OCI-LY3 (cell line): ENCODE results near the gene SERPINB3.

Experiments used
- H2AFZ ChIP-seq: fragments of 200-600, 300-600 bp; shearing (Covaris generic); 2 replicates; pipeline ENCODE4 v1.6.0; 2014; ENCODE audit warnings: antibody characterized with exemption, low read depth, low read length
- H3K27ac ChIP-seq: fragments of 200-600, 300-600 bp; sonication (generic); 2 replicates; pipeline ENCODE4 v1.5.1; 2014; ENCODE audit warnings: mild to moderate bottlenecking, low read length, moderate library complexity, mixed read lengths
- H3K27me3 ChIP-seq: fragments of 200-600, 300-600 bp; sonication (generic); 2 replicates; pipeline ENCODE4 v1.6.1; 2014; ENCODE audit warnings: low read depth, low read length, mixed read lengths
- H3K36me3 ChIP-seq: fragments of 200-600, 300-600 bp; sonication (generic); replicated peaks from 2 replicates; pipeline ENCODE3; 2014; ENCODE audit warnings: low read depth, low read length, mixed read lengths
- H3K4me1 ChIP-seq: fragments of 300-600, 200-600 bp; sonication (generic); 2 replicates; pipeline ENCODE4 v1.6.1; 2014; ENCODE audit warnings: low read length, mixed read lengths
- H3K4me2 ChIP-seq: fragments of 200-600, 300-600 bp; sonication (generic); 2 replicates; pipeline ENCODE4 v1.6.1; 2014; ENCODE audit warnings: low read length, mixed read lengths
- H3K4me3 ChIP-seq: fragments of 300-600, 200-600 bp; sonication (generic); 2 replicates; pipeline ENCODE4 v1.5.1; 2014; ENCODE audit warnings: antibody characterized with exemption, mild to moderate bottlenecking, low read length, moderate library complexity
- H3K79me2 ChIP-seq: fragments of 300-600, 200-600 bp; shearing (Covaris generic); 2 replicates; pipeline ENCODE4 v1.6.1; 2014; ENCODE audit warnings: mild to moderate bottlenecking, low read length, mixed read lengths
- H3K9ac ChIP-seq: fragments of 300-600, 200-600 bp; shearing (Covaris generic); 2 replicates; pipeline ENCODE4 v1.6.0; 2014; ENCODE audit warnings: mild to moderate bottlenecking, low read length, moderate library complexity
- H3K9me3 ChIP-seq: fragments of 200-600, 300-600 bp; shearing (Covaris generic); 2 replicates; pipeline ENCODE4 v1.6.1; 2014; ENCODE audit warnings: low read length, mixed read lengths; ENCODE audit not compliant: insufficient read depth
- H4K20me1 ChIP-seq: fragments of 200-600, 300-600 bp; sonication (generic); 2 replicates; pipeline ENCODE4 v1.6.1; 2016; ENCODE audit warnings: low read length, mixed read lengths; ENCODE audit not compliant: insufficient read depth
- CTCF ChIP-seq: fragments of 200-600, 300-600 bp; sonication (generic); IDR thresholded peaks from 2 replicates; pipeline ENCODE4 v1.5.1; 2014; ENCODE audit warnings: antibody characterized with exemption, low read length, low read depth
- EZH2phosphoT487 ChIP-seq: fragments of 200-600 bp; shearing (Covaris generic); IDR thresholded peaks from 2 replicates; pipeline ENCODE4 v1.6.1; 2018; ENCODE audit warnings: antibody characterized with exemption, mixed run types, low read depth

The SERPINB3 gene

GRCh38 chr18:63681449-63682340, 20.0 kb upstream of the SERPINB3 start:
- H3K27me3 ChIP-seq: peaks cover 18% of the 10 kb centered on the region; the same call in 1 of the 2 replicates
- no peaks in the 10 kb centered on the region for H3K9me3 ChIP-seq
- H3K27ac ChIP-seq: no peak overlapping the region
- H3K79me2 ChIP-seq: no peaks in the 10 kb centered on the region
- no peak for TF ChIP-seq EZH2phosphoT487
- no peak for TF ChIP-seq CTCF
- H3K36me3 ChIP-seq: no peaks in the 10 kb centered on the region
- H3K4me3 ChIP-seq: no peak overlapping the region
- no peaks in the 10 kb centered on the region for H3K4me1 ChIP-seq
- no peaks in the 10 kb centered on the region for H4K20me1 ChIP-seq
- no peak overlapping the region for H3K9ac ChIP-seq
- no peak overlapping the region for H3K4me2 ChIP-seq
- H2AFZ ChIP-seq: no peak overlapping the region

GRCh38 chr18:63679820-63680606, 18.3 kb upstream of the SERPINB3 start:
- Histone ChIP-seq H3K9ac (no peak overlapping the region), H3K9me3 (no peaks in the 10 kb centered on the region), H3K27ac (no peak overlapping the region), H3K36me3 (no peaks in the 10 kb centered on the region), H3K79me2 (no peaks in the 10 kb centered on the region), H3K4me3 (no peak overlapping the region), H3K27me3 (peaks cover 13% of the 10 kb centered on the region; the same call in 1 of the 2 replicates), H2AFZ (no peak overlapping the region), H3K4me2 (no peak overlapping the region), H3K4me1 (no peaks in the 10 kb centered on the region), H4K20me1 (no peaks in the 10 kb centered on the region)
- TF ChIP-seq CTCF (no peak), EZH2phosphoT487 (no peak)

GRCh38 chr18:63677500-63678225, 16.0 kb upstream of the SERPINB3 start:
- no peaks in the 10 kb centered on the region for H3K9me3 ChIP-seq
- H3K9ac ChIP-seq: no peak overlapping the region
- H3K4me2 ChIP-seq: no peak overlapping the region
- TF ChIP-seq EZH2phosphoT487: no peak
- no peak for TF ChIP-seq CTCF
- no peak overlapping the region for H3K4me3 ChIP-seq
- no peaks in the 10 kb centered on the region for H3K27me3 ChIP-seq
- no peaks in the 10 kb centered on the region for H4K20me1 ChIP-seq
- H2AFZ ChIP-seq: no peak overlapping the region
- no peaks in the 10 kb centered on the region for H3K4me1 ChIP-seq
- H3K79me2 ChIP-seq: no peaks in the 10 kb centered on the region
- no peaks in the 10 kb centered on the region for H3K36me3 ChIP-seq
- no peak overlapping the region for H3K27ac ChIP-seq
